ENCODE measurements around the gene CDON. TPM values are rescaled to one million over a fixed set of nuclear protein-coding genes. Genes with fewer than 3 reads are reported as not detected.

CDON gene
- 2.2 TPM for polyA plus RNA-seq (2013, experiment 1 of 2; ENCODE audit: insufficient read length)
- polyA plus RNA-seq (2013, experiment 2 of 2; ENCODE audit: insufficient read length): 4.1 TPM

GRCh38 chr11:126062679-126063506, at the start of gene CDON:
Gene CDON (minus strand): TSS chr11:126062866. CDS start chr11:126023476, 39,390 bp downstream.
- peak; percentile 90 for DNase-seq

- DNase-seq: no peak
Observed at GRCh38 chr11:126111458-126112116, 48.9 kb upstream of the CDON start.

GRCh38 chr11:126109941-126110731, 47.5 kb upstream of the CDON start:
- peak; percentile 52 for DNase-seq

GRCh38 chr11:126106594-126107328, 44.1 kb upstream of the CDON start:
- DNase-seq: no peak

GRCh38 chr11:126105748-126106080, 43.0 kb upstream of the CDON start:
- no peak for DNase-seq

GRCh38 chr11:126105022-126105747, 42.5 kb upstream of the CDON start:
- no peak for DNase-seq

- DNase-seq: no peak
Observed at GRCh38 chr11:126104420-126104819, 41.8 kb upstream of the CDON start.

GRCh38 chr11:126103150-126103549, 40.5 kb upstream of the CDON start:
- no peak for DNase-seq

GRCh38 chr11:126102436-126102981, 39.8 kb upstream of the CDON start:
- no peak for DNase-seq

GRCh38 chr11:126101930-126102283, 39.2 kb upstream of the CDON start:
- no peak for DNase-seq

GRCh38 chr11:126101251-126101929, 38.7 kb upstream of the CDON start:
- DNase-seq: no peak

GRCh38 chr11:126100716-126101115, 38.0 kb upstream of the CDON start:
- no peak for DNase-seq

GRCh38 chr11:126098204-126098769, 35.6 kb upstream of the CDON start:
- no peak for DNase-seq

- no peak for DNase-seq
Observed at GRCh38 chr11:126095745-126096144, 33.1 kb upstream of the CDON start.

GRCh38 chr11:126090452-126090851, 27.8 kb upstream of the CDON start:
- DNase-seq: no peak

GRCh38 chr11:126088999-126089398, 26.3 kb upstream of the CDON start:
- no peak for DNase-seq

- DNase-seq: no peak
Observed at GRCh38 chr11:126086248-126086647, 23.6 kb upstream of the CDON start.

- DNase-seq: no peak
Observed at GRCh38 chr11:126084608-126084912, 21.9 kb upstream of the CDON start.

GRCh38 chr11:126083829-126084607, 21.4 kb upstream of the CDON start:
- DNase-seq: no peak
